SK-N-SH treated with all-trans-retinoic acid at 6 μM for 48 hours (cell line): ENCODE results near the gene TYSND1.

Source experiments
- ARNTL ChIP-seq: fragments of 450-650 bp; formaldehyde crosslinking; IDR thresholded peaks from 2 replicates; pipeline ENCODE4 v1.5.0; 2020; ENCODE audit warnings: low read depth, mild to moderate bottlenecking, moderate library complexity, borderline replicate concordance
- BACH2 ChIP-seq: fragments of 250-450 bp; sonication (Bioruptor Pico); IDR thresholded peaks from 2 replicates; pipeline ENCODE4 v1.9.0; 2021; ENCODE audit warnings: mild to moderate bottlenecking, borderline replicate concordance
- ESRRG ChIP-seq: fragments of 250-450 bp; sonication (Bioruptor Pico); IDR thresholded peaks from 2 replicates; pipeline ENCODE4 v1.6.1; 2021; ENCODE audit warnings: mild to moderate bottlenecking
- GLIS3 ChIP-seq: fragments of 250-450 bp; sonication (Bioruptor Pico); IDR thresholded peaks from 2 replicates; pipeline ENCODE4 v1.5.0; 2020; ENCODE audit warnings: mild to moderate bottlenecking, moderate library complexity
- ISL1 ChIP-seq: fragments of 250-450 bp; sonication (Bioruptor Pico); IDR thresholded peaks from 2 replicates; pipeline ENCODE4 v2.1.2; 2022; ENCODE audit warnings: mild to moderate bottlenecking, moderate library complexity
- PPARA ChIP-seq: fragments of 250-450 bp; sonication (Bioruptor Pico); IDR thresholded peaks from 2 replicates; pipeline ENCODE4 v1.5.0; 2020; ENCODE audit warnings: mild to moderate bottlenecking, borderline replicate concordance
- SNAI2 ChIP-seq: fragments of 250-450 bp; sonication (Bioruptor Pico); IDR thresholded peaks from 2 replicates; pipeline ENCODE4 v1.5.0; 2020; ENCODE audit warnings: mild to moderate bottlenecking, moderate library complexity
- TCF4 ChIP-seq: fragments of 250-450 bp; sonication (Bioruptor Pico); IDR thresholded peaks from 2 replicates; pipeline ENCODE4 v1.8.0; 2021; ENCODE audit warnings: mild to moderate bottlenecking, moderate library complexity, borderline replicate concordance
- TOX ChIP-seq: fragments of 250-450 bp; sonication (Bioruptor Pico); IDR thresholded peaks from 2 replicates; pipeline ENCODE4 v1.8.0; 2021; ENCODE audit warnings: mild to moderate bottlenecking, moderate library complexity, borderline replicate concordance
- ZNF70 ChIP-seq: fragments of 450-650 bp; formaldehyde crosslinking; IDR thresholded peaks from 2 replicates; pipeline ENCODE4 v1.5.0; 2020; ENCODE audit warnings: mild to moderate bottlenecking, moderate library complexity
- TF ChIP-seq, protein P1 (sequence below): fragments of 250-450 bp; sonication (Bioruptor Pico); IDR thresholded peaks from 2 replicates; pipeline ENCODE4 v1.8.0; 2020; ENCODE audit warnings: mild to moderate bottlenecking, moderate library complexity, borderline replicate concordance
- TF ChIP-seq, protein P2 (sequence below): fragments of 250-450 bp; sonication (Bioruptor Pico); IDR thresholded peaks from 2 replicates; pipeline ENCODE4 v1.8.0; 2021; ENCODE audit warnings: low read depth, mild to moderate bottlenecking, moderate library complexity, borderline replicate concordance
- TF ChIP-seq, protein P3 (sequence below): fragments of 250-450 bp; sonication (Bioruptor Pico); IDR thresholded peaks from 2 replicates; pipeline ENCODE4 v1.5.1; 2021; ENCODE audit warnings: mild to moderate bottlenecking, moderate library complexity
- TF ChIP-seq, protein P4 (sequence below): fragments of 250-450 bp; sonication (Bioruptor Pico); IDR thresholded peaks from 2 replicates; pipeline ENCODE4 v1.5.1; 2020; ENCODE audit warnings: low read depth, mild to moderate bottlenecking, moderate library complexity

DNA sequence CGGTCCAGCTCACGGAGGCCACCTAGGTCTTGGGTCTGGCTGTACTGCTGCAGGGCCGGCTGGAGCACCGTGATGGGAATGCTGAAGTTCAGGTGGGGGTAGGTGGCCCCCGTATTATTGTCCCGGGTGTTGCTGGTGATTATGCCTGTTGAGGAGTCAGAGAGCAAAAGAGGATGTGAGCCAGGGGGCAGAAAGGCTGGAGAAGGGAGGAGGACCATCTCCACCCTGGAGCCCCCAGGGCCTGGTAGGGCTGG lies 6.6 kb downstream of the TYSND1 start:
- TF ChIP-seq, protein P1, sequence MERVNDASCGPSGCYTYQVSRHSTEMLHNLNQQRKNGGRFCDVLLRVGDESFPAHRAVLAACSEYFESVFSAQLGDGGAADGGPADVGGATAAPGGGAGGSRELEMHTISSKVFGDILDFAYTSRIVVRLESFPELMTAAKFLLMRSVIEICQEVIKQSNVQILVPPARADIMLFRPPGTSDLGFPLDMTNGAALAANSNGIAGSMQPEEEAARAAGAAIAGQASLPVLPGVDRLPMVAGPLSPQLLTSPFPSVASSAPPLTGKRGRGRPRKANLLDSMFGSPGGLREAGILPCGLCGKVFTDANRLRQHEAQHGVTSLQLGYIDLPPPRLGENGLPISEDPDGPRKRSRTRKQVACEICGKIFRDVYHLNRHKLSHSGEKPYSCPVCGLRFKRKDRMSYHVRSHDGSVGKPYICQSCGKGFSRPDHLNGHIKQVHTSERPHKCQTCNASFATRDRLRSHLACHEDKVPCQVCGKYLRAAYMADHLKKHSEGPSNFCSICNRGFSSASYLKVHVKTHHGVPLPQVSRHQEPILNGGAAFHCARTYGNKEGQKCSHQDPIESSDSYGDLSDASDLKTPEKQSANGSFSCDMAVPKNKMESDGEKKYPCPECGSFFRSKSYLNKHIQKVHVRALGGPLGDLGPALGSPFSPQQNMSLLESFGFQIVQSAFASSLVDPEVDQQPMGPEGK (CRISPR knock-in tag), result no peak
- no peak for TF ChIP-seq ESRRG
- TF ChIP-seq, protein P2, sequence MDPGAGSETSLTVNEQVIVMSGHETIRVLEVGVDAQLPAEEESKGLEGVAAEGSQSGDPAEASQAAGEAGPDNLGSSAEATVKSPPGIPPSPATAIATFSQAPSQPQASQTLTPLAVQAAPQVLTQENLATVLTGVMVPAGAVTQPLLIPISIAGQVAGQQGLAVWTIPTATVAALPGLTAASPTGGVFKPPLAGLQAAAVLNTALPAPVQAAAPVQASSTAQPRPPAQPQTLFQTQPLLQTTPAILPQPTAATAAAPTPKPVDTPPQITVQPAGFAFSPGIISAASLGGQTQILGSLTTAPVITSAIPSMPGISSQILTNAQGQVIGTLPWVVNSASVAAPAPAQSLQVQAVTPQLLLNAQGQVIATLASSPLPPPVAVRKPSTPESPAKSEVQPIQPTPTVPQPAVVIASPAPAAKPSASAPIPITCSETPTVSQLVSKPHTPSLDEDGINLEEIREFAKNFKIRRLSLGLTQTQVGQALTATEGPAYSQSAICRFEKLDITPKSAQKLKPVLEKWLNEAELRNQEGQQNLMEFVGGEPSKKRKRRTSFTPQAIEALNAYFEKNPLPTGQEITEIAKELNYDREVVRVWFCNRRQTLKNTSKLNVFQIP (CRISPR knock-in tag), result no peak
- no peak for TF ChIP-seq TCF4 (CRISPR knock-in tag)
- TF ChIP-seq TOX, result no peak
- TF ChIP-seq, protein P3, sequence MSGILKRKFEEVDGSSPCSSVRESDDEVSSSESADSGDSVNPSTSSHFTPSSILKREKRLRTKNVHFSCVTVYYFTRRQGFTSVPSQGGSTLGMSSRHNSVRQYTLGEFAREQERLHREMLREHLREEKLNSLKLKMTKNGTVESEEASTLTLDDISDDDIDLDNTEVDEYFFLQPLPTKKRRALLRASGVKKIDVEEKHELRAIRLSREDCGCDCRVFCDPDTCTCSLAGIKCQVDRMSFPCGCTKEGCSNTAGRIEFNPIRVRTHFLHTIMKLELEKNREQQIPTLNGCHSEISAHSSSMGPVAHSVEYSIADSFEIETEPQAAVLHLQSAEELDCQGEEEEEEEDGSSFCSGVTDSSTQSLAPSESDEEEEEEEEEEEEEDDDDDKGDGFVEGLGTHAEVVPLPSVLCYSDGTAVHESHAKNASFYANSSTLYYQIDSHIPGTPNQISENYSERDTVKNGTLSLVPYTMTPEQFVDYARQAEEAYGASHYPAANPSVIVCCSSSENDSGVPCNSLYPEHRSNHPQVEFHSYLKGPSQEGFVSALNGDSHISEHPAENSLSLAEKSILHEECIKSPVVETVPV, result no peak
- TF ChIP-seq SNAI2, result no peak
- TF ChIP-seq ARNTL (CRISPR knock-in tag), result no peak
- TF ChIP-seq, protein P4, sequence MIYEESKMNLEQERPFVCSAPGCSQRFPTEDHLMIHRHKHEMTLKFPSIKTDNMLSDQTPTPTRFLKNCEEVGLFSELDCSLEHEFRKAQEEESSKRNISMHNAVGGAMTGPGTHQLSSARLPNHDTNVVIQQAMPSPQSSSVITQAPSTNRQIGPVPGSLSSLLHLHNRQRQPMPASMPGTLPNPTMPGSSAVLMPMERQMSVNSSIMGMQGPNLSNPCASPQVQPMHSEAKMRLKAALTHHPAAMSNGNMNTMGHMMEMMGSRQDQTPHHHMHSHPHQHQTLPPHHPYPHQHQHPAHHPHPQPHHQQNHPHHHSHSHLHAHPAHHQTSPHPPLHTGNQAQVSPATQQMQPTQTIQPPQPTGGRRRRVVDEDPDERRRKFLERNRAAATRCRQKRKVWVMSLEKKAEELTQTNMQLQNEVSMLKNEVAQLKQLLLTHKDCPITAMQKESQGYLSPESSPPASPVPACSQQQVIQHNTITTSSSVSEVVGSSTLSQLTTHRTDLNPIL (CRISPR knock-in tag), result no peak
- TF ChIP-seq GLIS3 (CRISPR knock-in tag), result no peak
- TF ChIP-seq PPARA (CRISPR knock-in tag), result no peak
- no peak for TF ChIP-seq BACH2 (CRISPR knock-in tag)
- TF ChIP-seq ISL1 (CRISPR knock-in tag), result no peak
- TF ChIP-seq ZNF70 (CRISPR knock-in tag), result no peak
